NT2/D1 (cell line): Measurements from ENCODE around the gene CACNB1.

Experiments used
- SUZ12 ChIP-seq: IDR thresholded peaks from 2 replicates; pipeline ENCODE4 v1.6.1; 2011; ENCODE audit not compliant: insufficient read length, insufficient read depth; ENCODE audit errors: extremely low read depth
- ZNF274 ChIP-seq: IDR thresholded peaks from 2 replicates; pipeline ENCODE4 v1.6.1; 2011; ENCODE audit warnings: mild to moderate bottlenecking, low read depth, low read length

DNA sequence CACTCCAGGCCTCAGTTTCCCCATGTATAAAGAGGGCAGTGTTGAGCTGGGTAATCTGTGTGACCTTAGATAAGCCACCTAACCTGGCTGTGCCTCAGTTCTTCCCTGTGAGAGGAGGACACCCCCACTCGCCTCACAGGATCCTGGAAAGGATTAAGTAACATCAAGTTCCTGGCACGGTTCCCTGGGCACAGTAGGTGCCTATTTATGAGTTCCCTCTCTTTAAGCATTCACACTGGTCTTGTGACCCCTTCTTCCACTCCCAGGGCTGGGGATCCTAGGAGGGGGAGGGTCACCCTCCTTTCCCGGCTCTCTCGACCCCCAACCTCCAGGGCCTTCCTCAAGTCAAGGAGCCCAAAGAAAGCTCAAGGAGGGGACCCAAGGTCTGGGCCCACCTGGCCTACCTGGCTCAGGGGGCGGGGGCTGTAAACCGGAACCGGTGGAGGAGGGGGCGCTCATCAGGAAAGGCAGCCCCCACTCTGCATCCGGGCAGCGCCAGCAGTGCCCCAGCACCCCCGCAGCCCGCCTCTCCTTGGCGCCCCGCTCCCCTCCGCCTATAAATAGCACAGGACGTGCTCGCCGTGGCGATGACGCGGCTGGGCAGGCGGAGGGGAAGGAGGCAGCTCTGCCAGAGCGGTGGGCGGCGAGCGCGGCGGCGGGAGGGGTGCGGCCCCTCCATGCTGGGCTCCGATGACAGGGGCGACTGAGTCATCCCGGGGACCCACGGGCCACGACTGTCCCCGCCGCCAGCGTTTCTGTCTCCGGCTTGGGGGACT is 12.0 kb upstream of the CACNB1 start:
- TF ChIP-seq ZNF274 (no peak), SUZ12 (no peak)
